HCT116 (cell line): ENCODE results near the gene HSPA1A. TPM values are rescaled to one million over a fixed set of nuclear protein-coding genes. Genes with fewer than 3 reads are reported as not detected.

ENCODE experiments used
- ATAC-seq: fragments of 200-7000 bp; cut with Tn5 transposase; 2 replicates; pipeline ENCODE4 v1.9.1; 2020; ENCODE audit warnings: mild to moderate bottlenecking, moderate library complexity
- BruUV-seq: library from RNA; stranded (reverse); fragments of 400-500 nt; replicated peaks from 2 replicates; lab custom pipeline; 2021; lab: Mats Ljungman, UMichigan
- CTCF ChIA-PET: fragments of 300-600 bp; sonication (Branson Sonifier 250); formaldehyde crosslinking; loops from one replicate; lab custom pipeline; 2021; ENCODE audit warnings: antibody characterized with exemption; lab: Charles Lee
- POLR2A ChIA-PET: fragments of 300-600, 350-600 bp; sonication (Branson Sonifier 250); formaldehyde crosslinking; loops from one replicate; lab custom pipeline; 2021; ENCODE audit warnings: antibody characterized with exemption; lab: Charles Lee
- RAD21 ChIA-PET, 2 experiments: fragments of 300-600 bp; sonication (Branson Sonifier 250); formaldehyde crosslinking; loops; one replicate each; lab custom pipeline; 2023; ENCODE audit warnings: low total read pairs in 2 of 2; ENCODE audit not compliant: uncharacterized antibody in 2 of 2, unreplicated experiment in 2 of 2, low non-redundant PET in 1 of 2; lab: Charles Lee
- DNase-seq: peaks from one replicate; pipeline ENCODE4 v3.0.0-alpha.2; 2010; ENCODE audit warnings: low read depth, low spot score
- H2AFZ ChIP-seq: fragments of 200-600 bp; shearing (Covaris generic), sonication (generic); 2 replicates; pipeline ENCODE4 v1.6.1; 2017; ENCODE audit warnings: low read depth, mixed run types, mixed read lengths, antibody characterized with exemption, low read length; ENCODE audit not compliant: poor library complexity, severe bottlenecking
- H3K27ac ChIP-seq: 2 replicates; pipeline ENCODE4 v1.5.1; 2012; ENCODE audit warnings: low read depth, low read length
- H3K27me3 ChIP-seq: fragments of 200-600 bp; sonication (generic); 2 replicates; pipeline ENCODE4 v1.6.1; 2016; ENCODE audit warnings: mixed run types, low read length, mixed read lengths; ENCODE audit not compliant: insufficient read depth
- H3K36me3 ChIP-seq, 2 experiments: fragments of 200-500 bp in 1 of 2; fragments of 200-600 bp in 1 of 2; sonication (Bioruptor generic) in 1 of 2; sonication (generic) in 1 of 2; 2 replicates each; pipeline versions ENCODE4 v1.5.1 to v1.6.1; 2014 to 2016; ENCODE audit warnings: low read length in 2 of 2, inconsistent platforms in 1 of 2, mixed read lengths in 1 of 2, mixed run types in 1 of 2; ENCODE audit not compliant: insufficient read depth in 2 of 2, control insufficient read depth in 1 of 2
- H3K4me1 ChIP-seq, 2 experiments: fragments of 200-600 bp in 1 of 2; sonication (generic) in 1 of 2; 2 replicates each; pipeline versions ENCODE4 v1.5.1 to v1.6.1; 2012 to 2017; ENCODE audit warnings: low read length in 2 of 2, inconsistent platforms in 1 of 2, mild to moderate bottlenecking in 1 of 2, mixed read lengths in 1 of 2, mixed run types in 1 of 2, moderate library complexity in 1 of 2; ENCODE audit not compliant: insufficient read depth in 2 of 2, control insufficient read depth in 1 of 2
- H3K4me2 ChIP-seq: fragments of 200-600 bp; sonication (generic); 2 replicates; pipeline ENCODE4 v1.6.1; 2017; ENCODE audit warnings: mixed run types, low read length, mixed read lengths
- H3K4me3 ChIP-seq, 2 experiments: fragments of 200-600 bp in 1 of 2; sonication (generic) in 1 of 2; replicated peaks in 1 of 2; 2 replicates each; pipeline ENCODE4 v1.5.1; 2011 to 2016; ENCODE audit warnings: low read length in 2 of 2, control low read depth in 1 of 2, low read depth in 1 of 2, mild to moderate bottlenecking in 1 of 2, mixed read lengths in 1 of 2, mixed run types in 1 of 2
- H3K79me2 ChIP-seq: fragments of 200-600 bp; sonication (generic); 2 replicates; pipeline ENCODE4 v1.6.1; 2017; ENCODE audit warnings: mild to moderate bottlenecking, mixed run types, low read length, moderate library complexity, mixed read lengths; ENCODE audit not compliant: insufficient read depth
- H3K9ac ChIP-seq: fragments of 200-600 bp; sonication (generic); 2 replicates; pipeline ENCODE4 v1.6.1; 2016; ENCODE audit warnings: low read length, mixed read lengths
- H3K9me2 ChIP-seq: fragments of 200-600 bp; sonication (generic), shearing (Covaris generic); 2 replicates; pipeline ENCODE4 v1.6.1; 2017; ENCODE audit warnings: mixed run types, mild to moderate bottlenecking, moderate library complexity; ENCODE audit not compliant: insufficient read depth
- H3K9me3 ChIP-seq, 2 experiments: fragments of 200-500 bp in 1 of 2; fragments of 200-600 bp in 1 of 2; sonication (Bioruptor generic) in 1 of 2; sonication (generic) in 1 of 2; 2 replicates each; pipeline ENCODE4 v1.6.1; 2014 to 2017; ENCODE audit warnings: low read length in 2 of 2, mixed read lengths in 2 of 2, inconsistent platforms in 1 of 2, low read depth in 1 of 2, mild to moderate bottlenecking in 1 of 2, mixed run types in 1 of 2, moderate library complexity in 1 of 2; ENCODE audit not compliant: control insufficient read depth in 1 of 2, insufficient read depth in 1 of 2
- H4K20me1 ChIP-seq: fragments of 200-600 bp; sonication (generic), shearing (Covaris generic); 2 replicates; pipeline ENCODE4 v1.6.1; 2017; ENCODE audit warnings: mixed run types, mild to moderate bottlenecking, moderate library complexity; ENCODE audit not compliant: insufficient read depth
- REST ChIP-seq: IDR thresholded peaks from 2 replicates; pipeline ENCODE4 v1.6.1; 2012; ENCODE audit warnings: low read depth
- intact Hi-C: fragments of 100-400 bp; cut with micrococcal nuclease; formaldehyde crosslinking; loops from 2 replicates; pipeline ENCODE4 v1.10.0; 2022
- total RNA-seq: library from RNA; stranded (reverse); gene quantifications from one replicate; pipeline ENCODE4 v1.2.1, GENCODE V29; 2021; ENCODE audit not compliant: unreplicated experiment

HSPA1A gene
- total RNA-seq, 1 experiment from 2014 or later: 5.0 TPM

GRCh38 chr6:31850765-31851484 lies 35.6 kb downstream of the HSPA1A start:
- CTCF ChIA-PET: no interaction called here
- ATAC-seq: no peak

More at GRCh38 chr6:31850765-31851484, 35.6 kb downstream of the HSPA1A start:
- no peak overlapping the region for H3K4me2 ChIP-seq
- no peaks in the 10 kb centered on the region for H3K36me3 ChIP-seq
- H3K4me3 ChIP-seq: no peak overlapping the region
- no peaks in the 10 kb centered on the region for H4K20me1 ChIP-seq
- H3K9me3 ChIP-seq: no peaks in the 10 kb centered on the region
- no peak overlapping the region for H2AFZ ChIP-seq
- no TSS peak for BruUV-seq
- ChIA-PET POLR2A (interaction anchor here (0.7 kb wide), 1 partner anchor 17 kb away, joined by 3 read pairs; no protein-coding TSS in a partner anchor), RAD21 (no interaction called here)
- intact Hi-C loops: no loop called here
- no peak for DNase-seq
- H3K27ac ChIP-seq: no peak overlapping the region
- no peak for TF ChIP-seq REST
- H3K27me3 ChIP-seq: no peaks in the 10 kb centered on the region
- H3K9me2 ChIP-seq: no peaks in the 10 kb centered on the region
- H3K9ac ChIP-seq: no peak overlapping the region
- no peaks in the 10 kb centered on the region for H3K79me2 ChIP-seq
- peaks cover 0 to 14% of the 10 kb centered on the region in 2 experiments; a peak in 2 of 4 replicates for H3K4me1 ChIP-seq
